OCI-LY7 (cell line): ENCODE results near the gene ZNF563. TPM values are rescaled to one million over a fixed set of nuclear protein-coding genes. Genes with fewer than 3 reads are reported as not detected.

ENCODE experiments used
- BruUV-seq: library from RNA; stranded (reverse); fragments of 400-500 nt; replicated peaks from 2 replicates; lab custom pipeline; 2021; lab: Mats Ljungman, UMichigan
- CTCF ChIA-PET: fragments of 300-600 bp; sonication (Branson Sonifier 250); formaldehyde crosslinking; loops from one replicate; lab custom pipeline; 2022; ENCODE audit warnings: antibody characterized with exemption; ENCODE audit not compliant: unreplicated experiment; lab: Charles Lee
- POLR2A ChIA-PET: fragments of 300-600 bp; sonication (Branson Sonifier 250); formaldehyde crosslinking; loops from one replicate; lab custom pipeline; 2022; ENCODE audit warnings: antibody characterized with exemption; lab: Charles Lee
- DNase-seq: peaks from one replicate; pipeline ENCODE4 v3.0.0-alpha.2; 2015; ENCODE audit warnings: low spot score
- H2AFZ ChIP-seq: fragments of 200-600 bp; sonication (generic), shearing (Covaris generic); 2 replicates; pipeline ENCODE4 v1.6.1; 2014; ENCODE audit warnings: mild to moderate bottlenecking, antibody characterized with exemption, low read length, moderate library complexity
- H3K27ac ChIP-seq: fragments of 200-600 bp; sonication (generic); 2 replicates; pipeline ENCODE4 v1.5.1; 2014; ENCODE audit warnings: mixed run types, low read depth, mild to moderate bottlenecking, moderate library complexity, low read length, inconsistent platforms; ENCODE audit not compliant: poor library complexity, severe bottlenecking
- H3K36me3 ChIP-seq: fragments of 200-600 bp; sonication (generic); 2 replicates; pipeline ENCODE4 v1.6.1; 2014; ENCODE audit warnings: mild to moderate bottlenecking, antibody characterized with exemption, low read length, moderate library complexity, mixed read lengths; ENCODE audit not compliant: insufficient read depth
- H3K4me1 ChIP-seq: fragments of 200-600 bp; sonication (generic); 2 replicates; pipeline ENCODE4 v1.5.1; 2014; ENCODE audit warnings: mild to moderate bottlenecking, low read length; ENCODE audit not compliant: insufficient read depth, poor library complexity, severe bottlenecking
- H3K4me2 ChIP-seq: fragments of 200-600 bp; sonication (generic); 2 replicates; pipeline ENCODE4 v1.6.1; 2014; ENCODE audit warnings: mild to moderate bottlenecking, low read length
- H3K4me3 ChIP-seq: fragments of 200-600 bp; sonication (generic); 2 replicates; pipeline ENCODE4 v1.5.1; 2014; ENCODE audit warnings: mild to moderate bottlenecking, low read depth, low read length; ENCODE audit not compliant: poor library complexity, severe bottlenecking
- H3K79me2 ChIP-seq: fragments of 200-600 bp; sonication (generic); 2 replicates; pipeline ENCODE4 v1.6.1; 2016; ENCODE audit warnings: low read depth, mild to moderate bottlenecking, low read length, moderate library complexity, mixed read lengths; ENCODE audit not compliant: insufficient read depth
- H3K9me2 ChIP-seq: fragments of 200-600 bp; sonication (generic); 2 replicates; pipeline ENCODE4 v1.6.1; 2016; ENCODE audit warnings: mild to moderate bottlenecking, low read length, mixed read lengths; ENCODE audit not compliant: insufficient read depth
- H3K9me3 ChIP-seq: fragments of 200-600 bp; sonication (generic); 2 replicates; pipeline ENCODE4 v1.6.1; 2014; ENCODE audit warnings: mild to moderate bottlenecking, mixed run types, low read length, mixed read lengths
- H4K20me1 ChIP-seq: fragments of 200-600 bp; sonication (generic); 2 replicates; pipeline ENCODE4 v1.6.1; 2014; ENCODE audit warnings: mild to moderate bottlenecking, antibody characterized with exemption, low read length, moderate library complexity, mixed read lengths; ENCODE audit not compliant: insufficient read depth
- EZH2phosphoT487 ChIP-seq: fragments of 200-600 bp; sonication (generic); IDR thresholded peaks from 2 replicates; pipeline ENCODE4 v1.6.1; 2018; ENCODE audit warnings: low read depth, borderline replicate concordance, mild to moderate bottlenecking, mixed run types, antibody characterized with exemption, low read length, moderate library complexity, mixed read lengths
- intact Hi-C: fragments of 100-400 bp; cut with micrococcal nuclease; formaldehyde crosslinking; loops from one replicate; pipeline ENCODE4 v1.10.0; 2022; ENCODE audit not compliant: unreplicated experiment
- total RNA-seq, 2 experiments: library from RNA; depleted of rRNA in 1 of 2; stranded (reverse); fragments of >200 nt in 1 of 2; shearing (Covaris generic) in 1 of 2; gene quantifications; 2 replicates each; pipeline ENCODE4 v1.2.3, GENCODE V29; 2014 to 2022
- TF ChIP-seq, protein P1 (sequence below): fragments of 200-600 bp; sonication (generic); conservative IDR thresholded peaks from 2 replicates; pipeline ENCODE4 v1.5.1; 2014; ENCODE audit warnings: mild to moderate bottlenecking, antibody characterized with exemption, low read length, moderate library complexity, mixed read lengths

The ZNF563 gene
- total RNA-seq, 2 experiments from 2014 or later, result 3.2 to 6.6 TPM

DNA sequence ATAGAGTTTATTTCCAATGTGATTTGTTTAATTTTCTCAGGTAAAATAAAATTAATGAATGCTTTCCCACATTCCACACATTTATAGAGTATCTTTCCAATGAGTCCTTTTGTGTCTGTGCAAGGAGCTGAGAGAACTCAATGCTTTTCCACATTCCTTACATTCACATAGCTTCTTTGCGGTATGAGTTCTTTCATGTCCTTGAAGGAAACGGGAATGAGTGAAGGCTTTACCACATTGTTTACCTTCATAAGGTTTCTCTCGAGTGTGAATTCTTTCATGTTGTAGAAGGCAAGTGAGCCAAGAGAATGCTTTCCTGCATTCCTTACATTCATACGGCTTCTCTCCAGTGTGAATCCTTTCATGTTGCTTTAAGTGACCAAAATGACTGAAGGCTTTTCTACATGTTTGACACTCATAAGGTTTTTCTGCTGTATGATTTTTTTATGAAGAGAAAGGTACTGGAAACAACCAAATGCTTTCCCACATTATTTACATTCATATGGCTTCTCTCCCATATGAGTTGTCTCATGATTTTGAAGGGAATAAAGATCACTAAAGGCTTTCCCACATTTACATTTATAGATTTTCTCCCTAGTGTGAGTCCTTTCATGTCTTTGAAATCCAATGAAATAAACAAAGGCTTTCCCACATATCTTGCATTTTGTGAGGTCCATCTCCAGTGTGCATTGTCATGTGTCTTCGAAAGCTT is 46.5 kb upstream of the ZNF563 start:
- H3K4me1 ChIP-seq, result no peaks in the 10 kb centered on the region
- no peak overlapping the region for H2AFZ ChIP-seq
- no peak overlapping the region for H3K4me3 ChIP-seq
- H3K27ac ChIP-seq, result no peak overlapping the region
- no peaks in the 10 kb centered on the region for H3K79me2 ChIP-seq
- no peak overlapping the region for H3K4me2 ChIP-seq
- H3K36me3 ChIP-seq, result no peaks in the 10 kb centered on the region
- no peak for TF ChIP-seq EZH2phosphoT487
- TF ChIP-seq, protein P1, sequence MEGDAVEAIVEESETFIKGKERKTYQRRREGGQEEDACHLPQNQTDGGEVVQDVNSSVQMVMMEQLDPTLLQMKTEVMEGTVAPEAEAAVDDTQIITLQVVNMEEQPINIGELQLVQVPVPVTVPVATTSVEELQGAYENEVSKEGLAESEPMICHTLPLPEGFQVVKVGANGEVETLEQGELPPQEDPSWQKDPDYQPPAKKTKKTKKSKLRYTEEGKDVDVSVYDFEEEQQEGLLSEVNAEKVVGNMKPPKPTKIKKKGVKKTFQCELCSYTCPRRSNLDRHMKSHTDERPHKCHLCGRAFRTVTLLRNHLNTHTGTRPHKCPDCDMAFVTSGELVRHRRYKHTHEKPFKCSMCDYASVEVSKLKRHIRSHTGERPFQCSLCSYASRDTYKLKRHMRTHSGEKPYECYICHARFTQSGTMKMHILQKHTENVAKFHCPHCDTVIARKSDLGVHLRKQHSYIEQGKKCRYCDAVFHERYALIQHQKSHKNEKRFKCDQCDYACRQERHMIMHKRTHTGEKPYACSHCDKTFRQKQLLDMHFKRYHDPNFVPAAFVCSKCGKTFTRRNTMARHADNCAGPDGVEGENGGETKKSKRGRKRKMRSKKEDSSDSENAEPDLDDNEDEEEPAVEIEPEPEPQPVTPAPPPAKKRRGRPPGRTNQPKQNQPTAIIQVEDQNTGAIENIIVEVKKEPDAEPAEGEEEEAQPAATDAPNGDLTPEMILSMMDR, result no peak
- ChIA-PET CTCF (no interaction called here), POLR2A (interaction anchor here (0.7 kb wide), 1 partner anchor 366 kb away, joined by 6 read pairs; no protein-coding TSS in a partner anchor)
- H3K9me3 ChIP-seq, result no peaks in the 10 kb centered on the region
- intact Hi-C loops, result no loop called here
- BruUV-seq, result no TSS peak
- no peaks in the 10 kb centered on the region for H3K9me2 ChIP-seq
- DNase-seq, result no peak
- no peaks in the 10 kb centered on the region for H4K20me1 ChIP-seq

DNA sequence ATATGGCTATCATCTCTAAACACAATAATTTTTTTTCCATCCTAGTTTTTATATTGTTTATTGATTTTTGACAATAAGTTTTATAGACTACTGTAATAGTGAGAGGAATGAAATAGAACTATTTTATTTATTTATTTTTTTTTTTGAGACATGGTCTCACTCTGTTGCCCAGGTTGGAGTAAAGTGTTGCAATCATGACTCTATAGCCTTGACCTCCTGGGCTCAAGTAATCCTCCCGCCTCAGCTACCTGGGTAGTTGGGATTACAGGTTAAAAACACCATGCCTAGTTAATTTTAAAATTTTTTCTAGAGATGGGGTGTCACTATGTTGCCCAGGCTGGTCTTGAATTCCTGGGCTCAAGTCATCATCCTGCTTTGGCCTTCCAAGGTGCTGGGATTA is 40.6 kb upstream of the ZNF563 start:
- no peak for TF ChIP-seq EZH2phosphoT487
- TF ChIP-seq, protein P1, result no peak
- no peaks in the 10 kb centered on the region for H3K9me2 ChIP-seq
- no TSS peak for BruUV-seq
- H3K4me1 ChIP-seq, result no peaks in the 10 kb centered on the region
- H2AFZ ChIP-seq, result no peak overlapping the region
- H4K20me1 ChIP-seq, result no peaks in the 10 kb centered on the region
- H3K36me3 ChIP-seq, result no peaks in the 10 kb centered on the region
- ChIA-PET CTCF (no interaction called here), POLR2A (no interaction called here)
- H3K4me3 ChIP-seq, result no peak overlapping the region
- intact Hi-C loops, result no loop called here
- no peak overlapping the region for H3K4me2 ChIP-seq
- H3K9me3 ChIP-seq, result no peaks in the 10 kb centered on the region
- no peak overlapping the region for H3K27ac ChIP-seq
- DNase-seq, result no peak
- no peaks in the 10 kb centered on the region for H3K79me2 ChIP-seq
